Right ventricle myocardium inferior (tissue), 1 donor: ENCODE results near the gene GLUD1. TPM values are rescaled to one million over a fixed set of nuclear protein-coding genes. Genes with fewer than 3 reads are reported as not detected.
A peak's percentile ranks its signal among the peaks of the same experiment; 100 is the strongest.
"Not testable (repeated sequence)": the region's sequence is repeated elsewhere in the genome, so short reads cannot be mapped to it uniquely, and the experiment has no call there.

ENCODE experiments used
- ATAC-seq: fragments of 200-7000 bp; cut with Tn5 transposase; one replicate; pipeline ENCODE4 v1.9.1; 2020; ENCODE audit warnings: mild to moderate bottlenecking, moderate library complexity
- DNase-seq: peaks from one replicate; pipeline ENCODE4 v3.0.0; 2021; ENCODE audit errors: missing footprints
- intact Hi-C: fragments of 100-400 bp; cut with DNase I; formaldehyde crosslinking; loops from one replicate; pipeline ENCODE4 v1.11.0; 2022
- total RNA-seq: library from RNA; stranded (reverse); fragmentation: NEBNext Ultra II Directional; extraction: Animal tissue kit (Norgen Biotek cat#: 25700); gene quantifications from one replicate; pipeline ENCODE4 v1.2.1, GENCODE V29; 2021
- donor health status: DM: no; HTN: yes; CAD: no; lungs with severe emphysema.

GLUD1 gene
- total RNA-seq, 1 donor from 2014 or later = 104 TPM

- no peak for DNase-seq
- no peak for ATAC-seq
- intact Hi-C loops = no loop called here
Measured at GRCh38 chr10:87059401-87059800, 35.2 kb downstream of the GLUD1 start.

- intact Hi-C loops = no loop called here
- no peak for ATAC-seq
- no peak for DNase-seq
Measured at GRCh38 chr10:87058171-87058570, 36.5 kb downstream of the GLUD1 start.

- ATAC-seq = peak; percentile 45
- intact Hi-C loops = loop anchor here (5.0 kb wide), 1 partner anchor 38 kb away; the partner anchor contains the start of gene GLUD1
Measured at GRCh38 chr10:87054373-87055295, 40.0 kb downstream of the GLUD1 start.

GRCh38 chr10:87053577-87054181 lies 41.0 kb downstream of the GLUD1 start:
- no peak for DNase-seq
- peak; percentile 18 for ATAC-seq
- intact Hi-C loops = loop anchor here (5.0 kb wide), 1 partner anchor 39 kb away; the partner anchor contains the start of gene GLUD1

More at GRCh38 chr10:87054373-87055295, 40.0 kb downstream of the GLUD1 start:
- no peak for DNase-seq

- intact Hi-C loops = loop anchor here (5.0 kb wide), 1 partner anchor 39 kb away; the partner anchor contains the start of gene GLUD1
- ATAC-seq (peak; percentile 91), DNase-seq (no peak)
Measured at GRCh38 chr10:87053111-87053510, 41.5 kb downstream of the GLUD1 start.

DNA sequence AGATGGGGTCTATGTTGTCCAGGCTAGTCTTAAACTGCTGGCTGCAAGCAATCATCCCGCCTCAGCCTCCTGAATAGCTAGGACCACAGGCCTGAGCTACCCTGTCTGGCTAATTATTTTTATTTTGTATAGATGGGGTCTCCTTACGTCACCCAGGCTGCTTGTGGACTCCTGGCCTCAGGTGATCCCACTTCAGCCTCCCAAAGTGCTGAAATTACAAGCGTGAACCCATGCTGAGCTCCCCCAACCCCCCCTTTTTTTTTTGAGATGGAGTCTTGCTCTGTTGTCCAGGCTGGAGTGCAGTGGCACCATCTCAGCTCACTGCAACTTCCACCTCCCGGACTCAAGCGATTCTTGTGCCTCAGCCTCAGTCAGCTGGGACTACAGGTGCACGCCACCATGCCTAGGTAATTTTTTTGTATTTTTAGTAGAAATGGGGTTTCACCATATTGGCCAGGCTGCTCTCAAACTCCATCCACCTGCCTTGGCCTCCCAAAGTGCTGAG lies 49.2 kb downstream of the GLUD1 start:
- no peak for ATAC-seq
- intact Hi-C loops = no loop called here
- no peak for DNase-seq

- ATAC-seq, intact Hi-C loops, DNase-seq: not testable (repeated sequence)
Measured at GRCh38 chr10:87043579-87043978, 51.1 kb downstream of the GLUD1 start.

- ATAC-seq = no peak
- DNase-seq = no peak
- intact Hi-C loops = no loop called here
Measured at GRCh38 chr10:87038786-87039185, 55.9 kb downstream of the GLUD1 start.

GRCh38 chr10:87038286-87038717 lies 56.3 kb downstream of the GLUD1 start:
- no peak for ATAC-seq
- intact Hi-C loops = no loop called here
- DNase-seq = no peak

DNA sequence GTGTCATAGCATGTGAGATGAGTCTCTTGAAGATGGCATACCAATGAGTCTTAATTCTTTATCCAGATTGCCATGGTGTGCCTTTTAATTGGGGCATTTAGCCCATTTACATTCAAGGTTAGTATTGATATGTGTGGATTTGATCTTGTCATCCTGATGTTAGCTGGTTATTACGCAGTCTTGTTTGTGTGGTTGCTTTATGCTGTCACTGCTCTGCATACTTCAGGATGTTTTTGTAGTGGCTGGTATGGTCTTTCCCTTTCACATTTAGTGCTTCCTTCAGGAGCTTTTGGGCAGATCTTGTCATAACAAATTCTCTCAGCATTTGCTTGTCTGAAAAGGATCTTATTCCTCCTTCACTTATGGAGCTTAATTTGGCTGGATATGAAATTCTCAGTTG lies 58.0 kb downstream of the GLUD1 start:
- DNase-seq = no peak
- no peak for ATAC-seq
- intact Hi-C loops = no loop called here

GRCh38 chr10:87030912-87031635 lies 63.6 kb downstream of the GLUD1 start:
- DNase-seq = no peak
- intact Hi-C loops = no loop called here
- ATAC-seq = no peak

DNA sequence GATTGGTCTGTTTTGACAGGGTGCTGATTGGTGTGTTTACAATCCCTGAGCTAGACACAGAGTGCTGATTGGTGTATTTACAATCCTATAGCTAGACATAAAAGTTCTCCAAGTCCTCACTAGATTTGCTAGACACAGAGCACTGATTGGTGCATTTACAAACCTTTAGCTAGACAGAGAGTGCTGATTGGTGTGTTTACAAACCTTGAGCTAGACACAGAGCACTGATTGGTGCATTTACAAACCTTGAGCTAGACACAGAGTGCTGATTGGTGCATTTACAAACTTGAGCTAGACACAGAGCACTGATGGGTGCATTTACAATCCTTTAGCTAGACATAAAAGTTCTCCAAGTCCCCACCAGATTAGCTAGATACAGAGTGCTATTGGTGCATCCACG lies 64.2 kb downstream of the GLUD1 start:
- ATAC-seq = not testable (repeated sequence)

DNA sequence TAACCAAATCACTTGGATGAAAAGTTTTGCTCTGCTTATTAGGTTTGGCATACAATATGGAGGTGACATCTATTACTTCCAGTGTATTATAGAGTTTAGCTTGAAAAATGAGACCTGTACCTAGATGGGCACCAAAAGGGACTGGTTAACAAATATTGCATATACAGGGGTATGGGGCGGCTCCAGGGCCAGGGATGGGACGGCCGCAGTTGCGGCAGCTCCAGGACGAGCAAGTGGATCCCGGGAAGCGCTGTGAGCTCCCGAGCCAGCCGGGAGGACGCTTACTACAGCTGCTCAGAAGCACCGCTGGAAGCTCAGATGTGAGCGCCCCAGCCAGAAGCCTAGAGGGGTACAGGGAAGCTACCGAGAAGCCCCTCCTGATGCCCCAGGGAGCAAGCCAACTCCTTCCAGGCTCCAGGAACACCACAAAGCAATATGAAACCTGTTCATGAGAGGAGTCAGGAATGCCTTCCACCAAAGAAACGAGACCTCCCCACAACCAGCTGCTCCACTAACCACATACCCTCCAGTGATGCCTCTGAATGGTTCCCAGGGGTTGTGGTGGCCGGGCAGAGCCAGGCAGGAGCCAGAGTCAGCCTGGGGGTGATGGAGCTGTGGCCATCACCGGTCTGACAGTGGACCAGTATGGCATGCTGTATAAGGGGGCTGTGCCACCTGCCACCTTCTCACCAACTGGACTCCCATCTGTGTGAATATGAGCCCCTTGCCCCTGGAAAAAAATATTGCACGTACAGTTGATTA lies 67.7 kb downstream of the GLUD1 start:
- ATAC-seq, intact Hi-C loops, DNase-seq: not testable (repeated sequence)

More for the DNA sequence above, 64.2 kb downstream of the GLUD1 start:
- DNase-seq, intact Hi-C loops: not testable (repeated sequence)

GRCh38 chr10:87025285-87025958 lies 69.2 kb downstream of the GLUD1 start:
- ATAC-seq, intact Hi-C loops, DNase-seq: not testable (repeated sequence)

DNA sequence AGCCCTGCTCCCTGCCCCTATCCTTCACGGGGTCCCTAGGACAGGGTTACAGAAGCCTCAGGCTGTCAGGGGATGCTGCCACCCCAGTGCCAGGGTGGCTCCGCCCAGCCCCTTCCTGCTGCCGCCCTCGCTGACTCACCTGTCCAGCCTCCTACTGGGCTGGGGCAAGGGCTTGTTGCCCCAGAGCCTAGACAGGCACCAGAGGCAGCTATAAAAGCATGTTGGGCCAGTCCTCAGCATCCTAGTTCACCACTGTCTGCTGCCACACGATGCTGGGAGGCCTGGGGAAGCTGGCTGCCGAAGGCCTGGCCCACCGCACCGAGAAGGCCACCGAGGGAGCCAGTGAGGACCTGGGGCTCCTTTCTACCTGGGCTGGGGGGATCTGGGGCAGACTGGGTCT lies 74.6 kb downstream of the GLUD1 start, which contains the start of gene FAM25A:
Gene FAM25A, plus strand, starts transcription at position 239 of the 400 bp plus-strand sequence. Its CDS starts 31 bp downstream, at position 270.
- ATAC-seq, DNase-seq, intact Hi-C loops: not testable (repeated sequence)

GRCh38 chr10:87019504-87019903 lies 75.1 kb downstream of the GLUD1 start:
- ATAC-seq, DNase-seq, intact Hi-C loops: not testable (repeated sequence)

DNA sequence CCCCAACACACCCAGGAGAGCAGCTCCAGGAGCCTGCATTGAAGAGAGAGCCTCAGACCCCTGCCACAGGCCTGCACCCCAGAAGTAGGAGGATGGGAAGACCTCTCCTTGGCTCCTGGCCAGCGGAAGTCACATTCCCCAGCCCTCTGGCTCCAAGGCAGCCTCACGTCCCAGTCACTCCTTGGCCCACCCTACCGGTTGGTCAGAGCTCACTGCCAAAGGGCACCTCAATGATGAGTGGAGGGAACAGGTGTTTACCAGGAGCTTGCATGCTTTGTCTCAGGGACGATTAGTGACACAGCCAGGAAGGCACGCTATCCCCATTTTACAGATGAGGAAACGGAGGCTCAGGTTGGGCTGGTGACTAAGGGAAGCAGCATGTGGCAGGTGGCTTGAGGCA lies 75.6 kb downstream of the GLUD1 start:
- intact Hi-C loops, DNase-seq, ATAC-seq: not testable (repeated sequence)
